ENCODE measurements around the gene FAR1.
A peak's percentile ranks its signal among the peaks of the same experiment; 100 is the strongest.

The FAR1 gene

GRCh38 chr11:13769188-13769587, 100.7 kb downstream of the FAR1 start:
- no peak for TF ChIP-seq CTCF (conservative IDR thresholded peaks at IDR 0.05; ENCODE audit: control insufficient read depth, insufficient read depth, low read depth, low read length)
- H3K4me3 ChIP-seq (ENCODE audit: control insufficient read depth, low read depth, low read length): no peak overlapping the region
- no peak for DNase-seq (ENCODE audit: low read depth)

GRCh38 chr11:13771151-13771550, 102.7 kb downstream of the FAR1 start:
- no peak for TF ChIP-seq CTCF (conservative IDR thresholded peaks at IDR 0.05; ENCODE audit: control insufficient read depth, insufficient read depth, low read depth, low read length)
- no peak overlapping the region for H3K4me3 ChIP-seq (ENCODE audit: control insufficient read depth, low read depth, low read length)
- DNase-seq (ENCODE audit: low read depth): no peak

- H3K4me3 ChIP-seq (ENCODE audit: control insufficient read depth, low read depth, low read length): no peak overlapping the region
- peak; percentile 75 for DNase-seq (ENCODE audit: low read depth)
- TF ChIP-seq CTCF (conservative IDR thresholded peaks at IDR 0.05; ENCODE audit: control insufficient read depth, insufficient read depth, low read depth, low read length): peak; percentile 39
These were observed 104.0 kb downstream of the FAR1 start for GRCh38 chr11:13772223-13773046.

- H3K4me3 ChIP-seq (ENCODE audit: control insufficient read depth, low read depth, low read length): no peak overlapping the region
These were observed 107.0 kb downstream of the FAR1 start for GRCh38 chr11:13775471-13775870.

GRCh38 chr11:13776134-13776815, 107.8 kb downstream of the FAR1 start:
- peak; percentile 23 for TF ChIP-seq CTCF (conservative IDR thresholded peaks at IDR 0.05; ENCODE audit: control insufficient read depth, insufficient read depth, low read depth, low read length)
- no peak for DNase-seq (ENCODE audit: low read depth)
- no peak overlapping the region for H3K4me3 ChIP-seq (ENCODE audit: control insufficient read depth, low read depth, low read length)

More at GRCh38 chr11:13775471-13775870, 107.0 kb downstream of the FAR1 start:
- DNase-seq (ENCODE audit: low read depth): no peak
- TF ChIP-seq CTCF (conservative IDR thresholded peaks at IDR 0.05; ENCODE audit: control insufficient read depth, insufficient read depth, low read depth, low read length): no peak

- no peak overlapping the region for H3K4me3 ChIP-seq (ENCODE audit: control insufficient read depth, low read depth, low read length)
- no peak for DNase-seq (ENCODE audit: low read depth)
- no peak for TF ChIP-seq CTCF (conservative IDR thresholded peaks at IDR 0.05; ENCODE audit: control insufficient read depth, insufficient read depth, low read depth, low read length)
These were observed 109.0 kb downstream of the FAR1 start for GRCh38 chr11:13777341-13777985.

Measured in fibroblast of mammary gland (primary cell).